Suprapubic skin (tissue), 4 donors: Measurements from ENCODE around the gene PGA4. TPM values are rescaled to one million over a fixed set of nuclear protein-coding genes. Genes with fewer than 3 reads are reported as not detected.

Source experiments
- DNase-seq, 2 donors: peaks; one replicate each; pipeline ENCODE4 v3.0.0-alpha.2; 2019; ENCODE audit warnings: low spot score in 2 of 2
- H3K27ac ChIP-seq: fragments of 200-600 bp; sonication (generic); one replicate; pipeline ENCODE4 v1.5.1; 2019
- H3K27me3 ChIP-seq: fragments of 200-600 bp; sonication (generic); one replicate; pipeline ENCODE4 v1.5.1; 2019
- H3K36me3 ChIP-seq: fragments of 200-600 bp; sonication (generic); one replicate; pipeline ENCODE4 v1.5.1; 2019
- H3K4me1 ChIP-seq: fragments of 200-600 bp; sonication (generic); one replicate; pipeline ENCODE4 v1.5.1; 2019
- H3K4me3 ChIP-seq: fragments of 200-600 bp; sonication (generic); one replicate; pipeline ENCODE4 v1.5.1; 2019; ENCODE audit warnings: mild to moderate bottlenecking
- H3K9me3 ChIP-seq: fragments of 200-600 bp; sonication (generic); one replicate; pipeline ENCODE4 v1.5.1; 2019
- CTCF ChIP-seq, 2 donors: fragments of 200-600 bp in 1 of 2; fragments of 450-650 bp in 1 of 2; sonication (generic) in 1 of 2; IDR thresholded peaks; one replicate each; pipeline ENCODE4 v1.5.1; 2016 to 2019; ENCODE audit warnings: antibody characterized with exemption in 2 of 2, mild to moderate bottlenecking in 1 of 2, moderate library complexity in 1 of 2
- EP300 ChIP-seq: sonication (generic); formaldehyde crosslinking; IDR thresholded peaks from one replicate; pipeline ENCODE4 v1.6.1; 2017; ENCODE audit warnings: antibody characterized with exemption
- POLR2A ChIP-seq, 2 donors: fragments of 450-650 bp; IDR thresholded peaks; one replicate each; pipeline ENCODE4 v1.6.1; 2017; ENCODE audit warnings: antibody characterized with exemption in 2 of 2, mild to moderate bottlenecking in 2 of 2, moderate library complexity in 2 of 2
- POLR2AphosphoS5 ChIP-seq, 3 donors: sonication (generic); formaldehyde crosslinking; IDR thresholded peaks; one replicate each; pipeline ENCODE4 v1.6.1; 2017; ENCODE audit warnings: antibody characterized with exemption in 3 of 3
- WGBS: methylation state at CpG from one replicate; pipeline ENCODE4 v1.1.5; 2018; 5-methylcytosine and 5-hydroxymethylcytosine counted together
- total RNA-seq, 4 donors: library from RNA; depleted of rRNA; stranded (reverse); fragments of >200 nt; gene quantifications; one replicate each; pipeline ENCODE4 v1.1.0, GENCODE V29; 2016

PGA4 gene
- total RNA-seq, 4 donors from 2014 or later = 4.8 TPM; not detected in 3

- Histone ChIP-seq H3K36me3 (no peaks in the 10 kb centered on the region), H3K4me1 (no peaks in the 10 kb centered on the region), H3K27ac (no peak overlapping the region), H3K9me3 (no peaks in the 10 kb centered on the region), H3K4me3 (no peak overlapping the region), H3K27me3 (peaks cover 10% of the 10 kb centered on the region)
- TF ChIP-seq POLR2AphosphoS5 (IDR thresholded peaks at IDR 0.05) = no peak
- TF ChIP-seq EP300 = no peak
- no peak for TF ChIP-seq POLR2A (IDR thresholded peaks at IDR 0.05)
- 91% methylated on average over 8 of the region's 8 CpGs for WGBS
- DNase-seq = no peak
Measured at GRCh38 chr11:61189933-61190332, 32.2 kb upstream of the PGA4 start.

GRCh38 chr11:61193596-61193995, 28.6 kb upstream of the PGA4 start:
- Histone ChIP-seq H3K4me3 (no peak overlapping the region), H3K4me1 (no peaks in the 10 kb centered on the region), H3K36me3 (no peaks in the 10 kb centered on the region), H3K9me3 (no peaks in the 10 kb centered on the region), H3K27ac (no peak overlapping the region), H3K27me3 (peaks cover 10% of the 10 kb centered on the region)
- no peak for DNase-seq
- TF ChIP-seq POLR2AphosphoS5 (IDR thresholded peaks at IDR 0.05) = no peak
- no peak for TF ChIP-seq POLR2A (IDR thresholded peaks at IDR 0.05)
- no peak for TF ChIP-seq EP300
- no peak for TF ChIP-seq CTCF (IDR thresholded peaks at IDR 0.05)
- 19% methylated on average over 12 of the region's 12 CpGs for WGBS

- DNase-seq = no peak
- WGBS = 47% methylated on average over 9 of the region's 12 CpGs
- TF ChIP-seq CTCF (IDR thresholded peaks at IDR 0.05) (no peak), POLR2A (IDR thresholded peaks at IDR 0.05) (no peak), EP300 (no peak), POLR2AphosphoS5 (IDR thresholded peaks at IDR 0.05) (no peak)
- Histone ChIP-seq H3K36me3 (no peaks in the 10 kb centered on the region), H3K4me3 (no peak overlapping the region), H3K27ac (no peak overlapping the region), H3K4me1 (no peaks in the 10 kb centered on the region), H3K27me3 (peaks cover 6% of the 10 kb centered on the region), H3K9me3 (no peaks in the 10 kb centered on the region)
Measured at GRCh38 chr11:61194169-61194671, 27.9 kb upstream of the PGA4 start.

GRCh38 chr11:61194981-61195695, 27.0 kb upstream of the PGA4 start:
- no peak for DNase-seq
- Histone ChIP-seq H3K36me3 (no peaks in the 10 kb centered on the region), H3K9me3 (no peaks in the 10 kb centered on the region), H3K27me3 (peaks cover 6% of the 10 kb centered on the region), H3K27ac (no peak overlapping the region), H3K4me3 (no peak overlapping the region), H3K4me1 (no peaks in the 10 kb centered on the region)
- 72% methylated on average over 7 of the region's 7 CpGs for WGBS
- TF ChIP-seq CTCF (IDR thresholded peaks at IDR 0.05) (no peak), EP300 (no peak), POLR2A (IDR thresholded peaks at IDR 0.05) (no peak), POLR2AphosphoS5 (IDR thresholded peaks at IDR 0.05) (no peak)

- no peak for DNase-seq
- H3K36me3 ChIP-seq = no peaks in the 10 kb centered on the region
- no peaks in the 10 kb centered on the region for H3K9me3 ChIP-seq
- TF ChIP-seq EP300 (no peak), POLR2A (IDR thresholded peaks at IDR 0.05) (no peak), POLR2AphosphoS5 (IDR thresholded peaks at IDR 0.05) (no peak), CTCF (IDR thresholded peaks at IDR 0.05) (no peak)
- WGBS = 86% methylated on average over 7 of the region's 7 CpGs
- no peak overlapping the region for H3K27ac ChIP-seq
- H3K4me1 ChIP-seq = no peaks in the 10 kb centered on the region
- H3K27me3 ChIP-seq = peaks cover 6% of the 10 kb centered on the region
- H3K4me3 ChIP-seq = no peak overlapping the region
Measured at GRCh38 chr11:61195719-61196118, 26.4 kb upstream of the PGA4 start.
